ENCODE results near the gene FOXP2. TPM values are rescaled to one million over a fixed set of nuclear protein-coding genes. Genes with fewer than 3 reads are reported as not detected.
"Not testable (repeated sequence)": the region's sequence is repeated elsewhere in the genome, so short reads cannot be mapped to it uniquely, and the experiment has no call there.

The FOXP2 gene
- total and polyA plus RNA-seq, 2 donors (not counting 1 experiment from before 2014, with no cell fraction given), result not detected

- CTCF ChIA-PET, result interaction anchor here (1.3 kb wide), 1 partner anchor 17 kb away, joined by 3 read pairs; no protein-coding TSS in a partner anchor
- no peak overlapping the region for H3K4me3 ChIP-seq (ENCODE audit: control extremely low read depth in 1 of 5, extremely low read depth in 1 of 5, insufficient read depth in 1 of 5, low read depth in 2 of 5, low read length in 4 of 5)
- no peaks in the 10 kb centered on the region for H4K20me1 ChIP-seq (ENCODE audit: control insufficient read depth, insufficient read depth, low read length, poor library complexity, severe bottlenecking)
- TF ChIP-seq, protein P1, sequence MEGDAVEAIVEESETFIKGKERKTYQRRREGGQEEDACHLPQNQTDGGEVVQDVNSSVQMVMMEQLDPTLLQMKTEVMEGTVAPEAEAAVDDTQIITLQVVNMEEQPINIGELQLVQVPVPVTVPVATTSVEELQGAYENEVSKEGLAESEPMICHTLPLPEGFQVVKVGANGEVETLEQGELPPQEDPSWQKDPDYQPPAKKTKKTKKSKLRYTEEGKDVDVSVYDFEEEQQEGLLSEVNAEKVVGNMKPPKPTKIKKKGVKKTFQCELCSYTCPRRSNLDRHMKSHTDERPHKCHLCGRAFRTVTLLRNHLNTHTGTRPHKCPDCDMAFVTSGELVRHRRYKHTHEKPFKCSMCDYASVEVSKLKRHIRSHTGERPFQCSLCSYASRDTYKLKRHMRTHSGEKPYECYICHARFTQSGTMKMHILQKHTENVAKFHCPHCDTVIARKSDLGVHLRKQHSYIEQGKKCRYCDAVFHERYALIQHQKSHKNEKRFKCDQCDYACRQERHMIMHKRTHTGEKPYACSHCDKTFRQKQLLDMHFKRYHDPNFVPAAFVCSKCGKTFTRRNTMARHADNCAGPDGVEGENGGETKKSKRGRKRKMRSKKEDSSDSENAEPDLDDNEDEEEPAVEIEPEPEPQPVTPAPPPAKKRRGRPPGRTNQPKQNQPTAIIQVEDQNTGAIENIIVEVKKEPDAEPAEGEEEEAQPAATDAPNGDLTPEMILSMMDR (IDR thresholded peaks at IDR 0.05), result no peak
- no peak for TF ChIP-seq EZH2 (IDR thresholded peaks at IDR 0.05; ENCODE audit: borderline replicate concordance, insufficient read depth, low read depth, low read length, poor library complexity, severe bottlenecking)
- no peaks in the 10 kb centered on the region for H3K36me3 ChIP-seq (replicated peaks in 1 of 2; ENCODE audit: control extremely low read depth in 1 of 2, control insufficient read depth in 1 of 2, extremely low read depth in 1 of 2, insufficient read depth in 2 of 2, low read length in 1 of 2)
- H3K4me1 ChIP-seq (ENCODE audit: control insufficient read depth in 2 of 2, insufficient read depth in 2 of 2, low read length in 2 of 2), result no peaks in the 10 kb centered on the region
- no peaks in the 10 kb centered on the region for H3K9me3 ChIP-seq (ENCODE audit: control extremely low read depth in 1 of 3, control insufficient read depth in 2 of 3, insufficient read depth in 1 of 3, low read length in 2 of 3)
- H3K4me1 Mint-ChIP-seq, result no peaks in the 10 kb centered on the region
- ATAC-seq (ENCODE audit: low read depth), result no peak
- H3K27ac ChIP-seq (ENCODE audit: low read length in 2 of 2), result no peak overlapping the region
- H3K27me3 Mint-ChIP-seq, result no peaks in the 10 kb centered on the region
- no peaks in the 10 kb centered on the region for H3K9me3 Mint-ChIP-seq (ENCODE audit: insufficient read depth)
- POLR2A ChIA-PET, result no interaction called here
- no CpG with 5 or more reads among the region's 1 CpG for WGBS (ENCODE audit: insufficient coverage)
- H3K27ac Mint-ChIP-seq, result no peak overlapping the region
- no peak for DNase-seq
- H3K9ac ChIP-seq (ENCODE audit: low read length), result no peak overlapping the region
- H3K27me3 ChIP-seq (replicated peaks in 1 of 4; ENCODE audit: control extremely low read depth in 1 of 4, control insufficient read depth in 3 of 4, insufficient read depth in 4 of 4, low read length in 3 of 4), result no peaks in the 10 kb centered on the region
- H3K4me2 ChIP-seq (replicated peaks; ENCODE audit: low read depth, low read length, poor library complexity, severe bottlenecking), result no peak overlapping the region
- H3K79me2 ChIP-seq (ENCODE audit: control insufficient read depth, insufficient read depth, low read length), result no peaks in the 10 kb centered on the region
- H2AFZ ChIP-seq (ENCODE audit: insufficient read depth, low read depth, low read length, poor library complexity, severe bottlenecking), result no peak overlapping the region
- intact Hi-C loops (cut with micrococcal nuclease), result no loop called here
- no peak overlapping the region for H3K4me3 Mint-ChIP-seq
Observed at GRCh38 chr7:114540291-114540690, 125.7 kb downstream of the FOXP2 start.

GRCh38 chr7:114547346-114547745 lies 132.7 kb downstream of the FOXP2 start:
- H4K20me1 ChIP-seq (ENCODE audit: control insufficient read depth, insufficient read depth, low read length, poor library complexity, severe bottlenecking); H3K27ac Mint-ChIP-seq; H3K4me1 ChIP-seq (ENCODE audit: control insufficient read depth in 2 of 2, insufficient read depth in 2 of 2, low read length in 2 of 2); H3K9me3 Mint-ChIP-seq (ENCODE audit: insufficient read depth); ATAC-seq (ENCODE audit: low read depth); H3K4me1 Mint-ChIP-seq; H3K9me3 ChIP-seq (ENCODE audit: control extremely low read depth in 1 of 3, control insufficient read depth in 2 of 3, insufficient read depth in 1 of 3, low read length in 2 of 3); H3K27me3 Mint-ChIP-seq; CTCF ChIA-PET; H2AFZ ChIP-seq (ENCODE audit: insufficient read depth, low read depth, low read length, poor library complexity, severe bottlenecking); H3K4me3 Mint-ChIP-seq; intact Hi-C loops (cut with micrococcal nuclease); H3K27me3 ChIP-seq (replicated peaks in 1 of 4; ENCODE audit: control extremely low read depth in 1 of 4, control insufficient read depth in 3 of 4, insufficient read depth in 4 of 4, low read length in 3 of 4); DNase-seq; H3K4me3 ChIP-seq (ENCODE audit: control extremely low read depth in 1 of 5, extremely low read depth in 1 of 5, insufficient read depth in 1 of 5, low read depth in 2 of 5, low read length in 4 of 5); H3K9ac ChIP-seq (ENCODE audit: low read length); H3K27ac ChIP-seq (ENCODE audit: low read length in 2 of 2); H3K36me3 ChIP-seq (replicated peaks in 1 of 2; ENCODE audit: control extremely low read depth in 1 of 2, control insufficient read depth in 1 of 2, extremely low read depth in 1 of 2, insufficient read depth in 2 of 2, low read length in 1 of 2); H3K79me2 ChIP-seq (ENCODE audit: control insufficient read depth, insufficient read depth, low read length); H3K4me2 ChIP-seq (replicated peaks; ENCODE audit: low read depth, low read length, poor library complexity, severe bottlenecking); POLR2A ChIA-PET: not testable (repeated sequence)
- 98% methylated on average over 9 of the region's 14 CpGs for WGBS (ENCODE audit: insufficient coverage)

All from B cell (primary cell).